GM13977 (cell line): ENCODE measurements around the gene CALCOCO1.
A peak's percentile ranks its signal among the peaks of the same experiment; 100 is the strongest.

ENCODE experiments used
- DNase-seq: peaks from one replicate; pipeline ENCODE4 v3.0.0; 2012; ENCODE audit warnings: low spot score
- in situ Hi-C: fragments of 300-500 bp; cut with MboI; formaldehyde crosslinking; loops from one replicate; pipeline ENCODE4 v1.12.0; 2022; ENCODE audit warnings: low sequenced_read_pairs, low pct_unique_long_range_greater_than_20kb, mixed read lengths, inconsistent platforms; ENCODE audit not compliant: unreplicated experiment
- TF ChIP-seq, protein P1 (sequence below): IDR thresholded peaks from 2 replicates; pipeline ENCODE4 v1.5.1; 2012; ENCODE audit warnings: mild to moderate bottlenecking, control low read depth; ENCODE audit not compliant: insufficient read depth; ENCODE audit errors: extremely low read depth, missing control alignments

CALCOCO1 gene

DNA sequence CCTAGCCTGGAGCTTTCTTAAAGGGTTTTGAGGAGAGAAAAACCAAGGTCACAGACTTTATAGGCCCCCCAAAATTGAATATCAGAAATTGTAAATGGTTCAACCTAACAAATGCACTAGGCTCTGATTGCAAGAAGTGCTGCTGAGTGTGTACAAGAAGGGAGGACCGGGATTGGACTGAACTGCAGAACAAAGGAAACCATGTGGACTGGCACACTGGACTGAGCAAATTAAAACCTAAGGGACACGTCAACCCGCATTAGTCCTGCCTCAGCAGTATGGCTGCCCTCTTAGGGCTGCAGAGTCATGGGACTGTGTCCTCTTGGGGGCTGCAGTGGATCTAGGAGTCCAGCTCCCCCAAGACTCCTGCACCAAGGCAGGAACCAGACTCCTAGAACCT lies 25.4 kb upstream of the CALCOCO1 start:
- TF ChIP-seq, protein P1, sequence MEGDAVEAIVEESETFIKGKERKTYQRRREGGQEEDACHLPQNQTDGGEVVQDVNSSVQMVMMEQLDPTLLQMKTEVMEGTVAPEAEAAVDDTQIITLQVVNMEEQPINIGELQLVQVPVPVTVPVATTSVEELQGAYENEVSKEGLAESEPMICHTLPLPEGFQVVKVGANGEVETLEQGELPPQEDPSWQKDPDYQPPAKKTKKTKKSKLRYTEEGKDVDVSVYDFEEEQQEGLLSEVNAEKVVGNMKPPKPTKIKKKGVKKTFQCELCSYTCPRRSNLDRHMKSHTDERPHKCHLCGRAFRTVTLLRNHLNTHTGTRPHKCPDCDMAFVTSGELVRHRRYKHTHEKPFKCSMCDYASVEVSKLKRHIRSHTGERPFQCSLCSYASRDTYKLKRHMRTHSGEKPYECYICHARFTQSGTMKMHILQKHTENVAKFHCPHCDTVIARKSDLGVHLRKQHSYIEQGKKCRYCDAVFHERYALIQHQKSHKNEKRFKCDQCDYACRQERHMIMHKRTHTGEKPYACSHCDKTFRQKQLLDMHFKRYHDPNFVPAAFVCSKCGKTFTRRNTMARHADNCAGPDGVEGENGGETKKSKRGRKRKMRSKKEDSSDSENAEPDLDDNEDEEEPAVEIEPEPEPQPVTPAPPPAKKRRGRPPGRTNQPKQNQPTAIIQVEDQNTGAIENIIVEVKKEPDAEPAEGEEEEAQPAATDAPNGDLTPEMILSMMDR = no peak
- in situ Hi-C loops = no loop called here
- no peak for DNase-seq

DNA sequence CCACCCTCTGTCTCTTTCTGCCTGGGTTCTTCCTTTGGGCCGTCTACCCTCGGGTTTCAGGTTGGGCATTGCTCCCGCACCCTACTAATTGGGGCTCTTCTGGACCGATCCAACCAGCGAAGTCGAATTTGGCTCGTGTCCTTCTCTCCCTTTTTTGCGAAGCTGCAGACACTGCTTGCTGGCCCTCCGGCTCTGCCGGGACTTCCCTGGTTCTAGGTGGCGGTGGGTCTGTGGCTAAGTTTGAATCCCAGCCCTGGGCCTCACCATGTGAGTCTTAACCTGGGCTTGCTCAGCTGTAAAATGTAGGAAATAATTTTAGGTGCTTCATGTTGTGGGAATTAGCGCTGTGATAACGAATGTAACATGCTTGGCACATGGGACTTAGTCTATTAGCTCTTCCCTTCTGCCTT lies 24.9 kb upstream of the CALCOCO1 start:
- TF ChIP-seq, protein P1 = no peak
- DNase-seq = no peak
- in situ Hi-C loops = no loop called here

DNA sequence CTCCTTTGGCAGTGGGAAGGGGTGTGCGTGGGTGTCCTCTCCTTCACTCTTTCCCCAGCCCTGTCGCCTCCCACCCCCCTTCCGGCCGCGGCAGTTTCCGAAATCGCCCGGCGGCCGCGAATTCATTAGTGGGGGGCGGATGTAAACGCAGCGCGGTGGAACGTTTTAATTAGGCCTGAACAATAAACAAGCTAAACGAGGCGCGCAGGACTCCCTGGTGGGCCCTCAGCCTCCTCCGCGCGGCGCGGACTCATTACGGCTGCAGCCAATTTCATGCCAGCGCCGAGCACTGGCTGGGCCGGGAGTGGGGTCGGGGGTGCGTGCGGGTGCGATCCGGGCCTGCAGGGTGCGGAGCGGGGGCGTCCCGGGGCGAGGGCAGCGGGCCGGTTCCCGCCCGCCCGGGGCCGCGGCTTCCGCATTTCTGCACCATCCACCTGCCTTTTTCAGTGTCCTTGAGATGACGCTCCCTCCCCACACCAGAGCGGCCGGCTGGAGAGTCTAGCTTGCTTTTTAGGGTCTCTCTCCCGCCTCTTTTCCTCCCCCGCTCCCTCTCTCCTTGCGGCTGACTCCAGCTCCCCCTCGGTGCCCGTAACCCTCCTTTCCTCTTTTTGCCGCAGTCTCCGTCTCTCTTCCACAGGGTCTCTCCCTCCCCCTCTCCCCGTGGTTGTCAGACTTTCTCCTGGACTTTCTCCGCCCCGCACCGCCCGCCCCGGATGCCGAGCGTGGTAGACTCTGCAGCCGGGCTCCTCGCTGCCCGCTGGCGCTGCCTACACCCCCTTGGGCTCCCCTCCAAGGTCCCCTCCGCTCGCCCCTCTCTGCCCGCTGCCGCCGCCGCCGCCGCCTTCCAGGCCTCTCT lies 24.3 kb upstream of the CALCOCO1 start, which contains the start of gene CISTR:
CISTR (minus strand) TSS at position 644 of the 856 bp plus-strand sequence.
- TF ChIP-seq, protein P1 = no peak
- DNase-seq = peak; percentile 76
- in situ Hi-C loops = no loop called here

DNA sequence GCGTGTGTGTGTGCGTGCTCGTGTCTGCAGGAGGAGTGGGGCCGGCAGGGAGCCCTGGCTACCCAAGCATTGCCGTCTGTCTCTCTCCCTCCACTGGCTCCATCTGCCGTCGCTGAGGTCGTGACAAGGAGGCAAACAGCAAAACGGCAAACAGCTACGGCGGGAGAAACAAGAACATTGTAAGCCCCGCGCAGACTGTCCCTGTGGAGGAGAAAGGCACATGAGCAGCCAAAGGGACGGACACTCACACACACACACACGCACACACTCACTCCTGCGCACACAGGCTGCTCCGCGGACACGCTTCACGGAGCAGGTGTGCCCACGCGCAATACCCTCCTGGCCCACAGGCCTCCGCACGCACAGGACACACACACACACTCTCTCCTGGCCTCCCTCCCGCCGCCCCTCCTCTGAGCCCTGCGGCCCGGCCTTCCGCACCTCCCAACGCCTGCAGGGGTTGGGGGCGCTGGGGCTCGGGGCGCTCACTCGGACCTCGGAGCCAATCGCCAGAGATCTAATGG lies 23.6 kb upstream of the CALCOCO1 start:
- in situ Hi-C loops = no loop called here
- DNase-seq = peak; percentile 62
- TF ChIP-seq, protein P1 = no peak

DNA sequence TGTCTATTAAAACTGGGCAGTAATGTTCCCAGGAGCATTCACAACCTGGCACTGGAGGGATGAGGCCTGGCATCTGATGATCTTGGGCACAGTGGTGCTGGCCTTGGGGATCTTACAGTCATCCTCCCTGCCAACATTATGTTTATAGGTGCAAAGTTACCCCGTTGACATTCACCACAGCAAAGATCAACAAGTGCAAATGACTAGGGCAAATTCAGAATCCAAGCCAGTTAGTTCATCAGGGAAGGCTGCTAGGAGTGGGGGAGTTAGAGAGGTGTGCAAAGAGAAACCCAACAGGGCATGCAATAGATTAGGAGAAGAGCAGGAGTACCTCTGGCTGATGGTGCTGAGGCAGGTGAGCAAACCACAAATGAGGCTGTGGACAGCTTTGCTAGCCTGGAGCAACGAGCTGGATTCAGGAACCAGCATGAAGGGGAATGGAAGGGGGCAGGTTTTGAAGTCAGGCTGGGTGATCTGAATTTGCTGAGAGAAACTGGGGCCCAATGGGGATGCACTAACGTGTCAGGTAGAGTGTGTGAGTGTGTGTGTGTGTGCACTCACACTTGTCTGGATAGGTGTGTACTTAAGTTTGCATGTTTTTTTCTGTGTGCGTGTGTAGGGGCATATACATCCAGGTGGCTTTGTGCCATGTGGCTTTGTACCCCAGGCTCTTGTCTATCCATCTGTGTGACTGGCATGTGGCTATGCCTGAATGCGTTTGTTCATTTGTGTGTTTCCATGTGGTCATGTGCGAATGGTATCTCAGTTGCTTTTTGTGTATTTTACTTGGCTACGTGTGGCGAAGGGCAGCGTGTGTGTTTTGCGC lies 22.9 kb upstream of the CALCOCO1 start:
- TF ChIP-seq, protein P1 = no peak
- no peak for DNase-seq
- in situ Hi-C loops = no loop called here

DNA sequence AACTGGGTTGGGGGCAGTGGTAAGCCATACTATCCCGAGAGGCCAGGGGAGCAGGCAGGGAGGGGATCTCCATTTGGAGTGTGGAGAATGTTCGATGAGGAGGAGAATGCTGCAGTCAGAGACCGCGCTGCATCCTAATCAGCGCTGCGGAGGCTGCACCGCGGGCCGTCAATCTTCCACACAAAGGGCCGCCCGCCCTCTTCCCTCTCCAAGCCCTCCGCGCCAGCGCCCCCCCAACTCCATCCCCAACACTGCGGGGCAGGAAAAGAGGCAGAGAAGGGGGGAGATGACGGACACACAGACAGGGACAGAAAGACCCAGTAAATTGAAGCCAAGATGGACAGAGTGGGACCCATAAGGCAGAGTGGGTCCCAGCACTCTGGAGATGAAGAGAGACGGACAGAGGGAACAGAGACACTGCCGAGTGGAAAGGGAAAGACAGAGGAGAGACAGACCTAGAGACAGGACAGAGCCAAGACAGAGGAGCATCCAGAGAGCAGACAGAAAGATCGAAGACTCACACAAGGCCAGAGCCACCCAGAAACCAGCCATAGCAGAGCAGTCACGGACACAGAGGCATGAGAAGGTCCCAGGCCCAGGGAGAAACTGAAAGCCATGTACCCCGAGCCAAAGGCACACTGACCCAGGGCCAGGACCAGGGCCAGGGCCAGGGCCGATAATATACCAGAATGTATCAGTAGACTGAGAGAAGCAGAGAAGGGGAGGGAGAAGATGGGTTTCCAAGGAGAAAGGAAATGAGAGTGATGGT lies 21.0 kb upstream of the CALCOCO1 start:
- no peak for DNase-seq
- TF ChIP-seq, protein P1 = no peak
- in situ Hi-C loops = no loop called here
